HCT116 (cell line): Measurements from ENCODE around the gene GAL3ST3. TPM values are rescaled to one million over a fixed set of nuclear protein-coding genes. Genes with fewer than 3 reads are reported as not detected.

Experiments used
- ATAC-seq: fragments of 200-7000 bp; cut with Tn5 transposase; 2 replicates; pipeline ENCODE4 v1.9.1; 2020; ENCODE audit warnings: mild to moderate bottlenecking, moderate library complexity
- BruUV-seq: library from RNA; stranded (reverse); fragments of 400-500 nt; replicated peaks from 2 replicates; lab custom pipeline; 2021; lab: Mats Ljungman, UMichigan
- CTCF ChIA-PET: fragments of 300-600 bp; sonication (Branson Sonifier 250); formaldehyde crosslinking; loops from one replicate; lab custom pipeline; 2021; ENCODE audit warnings: antibody characterized with exemption; lab: Charles Lee
- POLR2A ChIA-PET: fragments of 300-600, 350-600 bp; sonication (Branson Sonifier 250); formaldehyde crosslinking; loops from one replicate; lab custom pipeline; 2021; ENCODE audit warnings: antibody characterized with exemption; lab: Charles Lee
- RAD21 ChIA-PET, 2 experiments: fragments of 300-600 bp; sonication (Branson Sonifier 250); formaldehyde crosslinking; loops; one replicate each; lab custom pipeline; 2023; ENCODE audit warnings: low total read pairs in 2 of 2; ENCODE audit not compliant: uncharacterized antibody in 2 of 2, unreplicated experiment in 2 of 2, low non-redundant PET in 1 of 2; lab: Charles Lee
- DNase-seq: peaks from one replicate; pipeline ENCODE4 v3.0.0-alpha.2; 2010; ENCODE audit warnings: low read depth, low spot score
- H2AFZ ChIP-seq: fragments of 200-600 bp; shearing (Covaris generic), sonication (generic); 2 replicates; pipeline ENCODE4 v1.6.1; 2017; ENCODE audit warnings: low read depth, mixed run types, mixed read lengths, antibody characterized with exemption, low read length; ENCODE audit not compliant: poor library complexity, severe bottlenecking
- H3K27ac ChIP-seq: 2 replicates; pipeline ENCODE4 v1.5.1; 2012; ENCODE audit warnings: low read depth, low read length
- H3K27me3 ChIP-seq: fragments of 200-600 bp; sonication (generic); 2 replicates; pipeline ENCODE4 v1.6.1; 2016; ENCODE audit warnings: mixed run types, low read length, mixed read lengths; ENCODE audit not compliant: insufficient read depth
- H3K36me3 ChIP-seq, 2 experiments: fragments of 200-500 bp in 1 of 2; fragments of 200-600 bp in 1 of 2; sonication (Bioruptor generic) in 1 of 2; sonication (generic) in 1 of 2; 2 replicates each; pipeline versions ENCODE4 v1.5.1 to v1.6.1; 2014 to 2016; ENCODE audit warnings: low read length in 2 of 2, inconsistent platforms in 1 of 2, mixed read lengths in 1 of 2, mixed run types in 1 of 2; ENCODE audit not compliant: insufficient read depth in 2 of 2, control insufficient read depth in 1 of 2
- H3K4me1 ChIP-seq, 2 experiments: fragments of 200-600 bp in 1 of 2; sonication (generic) in 1 of 2; 2 replicates each; pipeline versions ENCODE4 v1.5.1 to v1.6.1; 2012 to 2017; ENCODE audit warnings: low read length in 2 of 2, inconsistent platforms in 1 of 2, mild to moderate bottlenecking in 1 of 2, mixed read lengths in 1 of 2, mixed run types in 1 of 2, moderate library complexity in 1 of 2; ENCODE audit not compliant: insufficient read depth in 2 of 2, control insufficient read depth in 1 of 2
- H3K4me2 ChIP-seq: fragments of 200-600 bp; sonication (generic); 2 replicates; pipeline ENCODE4 v1.6.1; 2017; ENCODE audit warnings: mixed run types, low read length, mixed read lengths
- H3K4me3 ChIP-seq, 2 experiments: fragments of 200-600 bp in 1 of 2; sonication (generic) in 1 of 2; replicated peaks in 1 of 2; 2 replicates each; pipeline ENCODE4 v1.5.1; 2011 to 2016; ENCODE audit warnings: low read length in 2 of 2, control low read depth in 1 of 2, low read depth in 1 of 2, mild to moderate bottlenecking in 1 of 2, mixed read lengths in 1 of 2, mixed run types in 1 of 2
- H3K79me2 ChIP-seq: fragments of 200-600 bp; sonication (generic); 2 replicates; pipeline ENCODE4 v1.6.1; 2017; ENCODE audit warnings: mild to moderate bottlenecking, mixed run types, low read length, moderate library complexity, mixed read lengths; ENCODE audit not compliant: insufficient read depth
- H3K9ac ChIP-seq: fragments of 200-600 bp; sonication (generic); 2 replicates; pipeline ENCODE4 v1.6.1; 2016; ENCODE audit warnings: low read length, mixed read lengths
- H3K9me2 ChIP-seq: fragments of 200-600 bp; sonication (generic), shearing (Covaris generic); 2 replicates; pipeline ENCODE4 v1.6.1; 2017; ENCODE audit warnings: mixed run types, mild to moderate bottlenecking, moderate library complexity; ENCODE audit not compliant: insufficient read depth
- H3K9me3 ChIP-seq, 2 experiments: fragments of 200-500 bp in 1 of 2; fragments of 200-600 bp in 1 of 2; sonication (Bioruptor generic) in 1 of 2; sonication (generic) in 1 of 2; 2 replicates each; pipeline ENCODE4 v1.6.1; 2014 to 2017; ENCODE audit warnings: low read length in 2 of 2, mixed read lengths in 2 of 2, inconsistent platforms in 1 of 2, low read depth in 1 of 2, mild to moderate bottlenecking in 1 of 2, mixed run types in 1 of 2, moderate library complexity in 1 of 2; ENCODE audit not compliant: control insufficient read depth in 1 of 2, insufficient read depth in 1 of 2
- H4K20me1 ChIP-seq: fragments of 200-600 bp; sonication (generic), shearing (Covaris generic); 2 replicates; pipeline ENCODE4 v1.6.1; 2017; ENCODE audit warnings: mixed run types, mild to moderate bottlenecking, moderate library complexity; ENCODE audit not compliant: insufficient read depth
- ATF3 ChIP-seq: IDR thresholded peaks from 2 replicates; pipeline ENCODE4 v1.6.1; 2012
- CEBPB ChIP-seq: IDR thresholded peaks from 2 replicates; pipeline ENCODE4 v1.6.1; 2012; ENCODE audit warnings: low read depth
- CTCF ChIP-seq, 3 experiments: fragments of 200-600 bp in 1 of 3; sonication (generic) in 1 of 3; IDR thresholded peaks in 2 of 3; conservative IDR thresholded peaks in 1 of 3; 2 replicates each; pipeline ENCODE4 v1.5.1; 2012 to 2017; ENCODE audit warnings: low read depth in 2 of 3, low read length in 2 of 3, antibody characterized with exemption in 1 of 3, borderline replicate concordance in 1 of 3, control low read depth in 1 of 3, mild to moderate bottlenecking in 1 of 3, mixed read lengths in 1 of 3, mixed run types in 1 of 3, moderate library complexity in 1 of 3; ENCODE audit not compliant: insufficient read depth in 1 of 3
- ELF1 ChIP-seq: IDR thresholded peaks from 2 replicates; pipeline ENCODE4 v1.6.1; 2012; ENCODE audit warnings: low read depth, borderline replicate concordance
- EZH2 ChIP-seq: fragments of 200-600 bp; sonication (generic); IDR thresholded peaks from 2 replicates; pipeline ENCODE4 v1.6.1; 2017; ENCODE audit warnings: antibody characterized with exemption, mixed run types
- FOSL1 ChIP-seq: IDR thresholded peaks from 2 replicates; pipeline ENCODE4 v1.6.1; 2012; ENCODE audit warnings: low read depth
- POLR2A ChIP-seq: IDR thresholded peaks from 2 replicates; pipeline ENCODE4 v1.7.0; 2011; ENCODE audit warnings: borderline replicate concordance; ENCODE audit not compliant: insufficient read depth, insufficient read length; ENCODE audit errors: extremely low read depth
- RAD21 ChIP-seq: IDR thresholded peaks from 2 replicates; pipeline ENCODE4 v1.6.1; 2012; ENCODE audit warnings: low read depth, mild to moderate bottlenecking
- SP1 ChIP-seq: IDR thresholded peaks from 2 replicates; pipeline ENCODE4 v1.6.1; 2012; ENCODE audit warnings: low read depth
- SRF ChIP-seq: IDR thresholded peaks from 2 replicates; pipeline ENCODE4 v1.6.1; 2012; ENCODE audit warnings: low read depth
- TCF7L2 ChIP-seq: IDR thresholded peaks from 2 replicates; pipeline ENCODE4 v1.7.0; 2011; ENCODE audit warnings: borderline replicate concordance, inconsistent platforms; ENCODE audit not compliant: insufficient read depth, insufficient read length; ENCODE audit errors: extremely low read depth
- YY1 ChIP-seq: IDR thresholded peaks from 2 replicates; pipeline ENCODE4 v1.6.1; 2011; ENCODE audit warnings: low read length, low read depth, moderate library complexity, mild to moderate bottlenecking; ENCODE audit not compliant: insufficient replicate concordance; ENCODE audit errors: extremely low read depth
- ZBTB33 ChIP-seq: IDR thresholded peaks from 2 replicates; pipeline ENCODE4 v1.6.1; 2011; ENCODE audit warnings: mild to moderate bottlenecking, low read length, moderate library complexity; ENCODE audit not compliant: insufficient replicate concordance; ENCODE audit errors: extremely low read depth
- intact Hi-C: fragments of 100-400 bp; cut with micrococcal nuclease; formaldehyde crosslinking; loops from 2 replicates; pipeline ENCODE4 v1.10.0; 2022
- total RNA-seq: library from RNA; stranded (reverse); gene quantifications from one replicate; pipeline ENCODE4 v1.2.1, GENCODE V29; 2021; ENCODE audit not compliant: unreplicated experiment

GAL3ST3 gene
- total RNA-seq, 1 experiment from 2014 or later: not detected

- CTCF ChIA-PET: no interaction called here
- no TSS peak for BruUV-seq
- POLR2A ChIA-PET: no interaction called here
Observed at GRCh38 chr11:66032957-66033735, 15.8 kb downstream of the GAL3ST3 start.

More at GRCh38 chr11:66032957-66033735, 15.8 kb downstream of the GAL3ST3 start:
- H3K4me2 ChIP-seq: no peak overlapping the region
- no peak overlapping the region for H3K4me3 ChIP-seq
- no peak overlapping the region for H3K27ac ChIP-seq
- no peaks in the 10 kb centered on the region for H4K20me1 ChIP-seq
- no peaks in the 10 kb centered on the region for H3K9me2 ChIP-seq
- no peaks in the 10 kb centered on the region for H3K79me2 ChIP-seq
- no peak overlapping the region for H3K9ac ChIP-seq
- no peak overlapping the region for H2AFZ ChIP-seq
- RAD21 ChIA-PET: no interaction called here
- H3K4me1 ChIP-seq: peaks cover 0 to 5% of the 10 kb centered on the region in 2 experiments; a peak in 2 of 4 replicates
- ATAC-seq (no peak), DNase-seq (no peak)
- no peaks in the 10 kb centered on the region for H3K27me3 ChIP-seq
- H3K36me3 ChIP-seq: no peaks in the 10 kb centered on the region
- intact Hi-C loops: no loop called here
- no peaks in the 10 kb centered on the region for H3K9me3 ChIP-seq
- TF ChIP-seq CTCF (IDR thresholded peaks at IDR 0.05 in 2 of 3, conservative IDR thresholded peaks at IDR 0.05 in 1 of 3; ENCODE audit: borderline replicate concordance in 1 of 3, insufficient read depth in 1 of 3, low read depth in 2 of 3, low read length in 2 of 3) (no peak), SRF (no peak), POLR2A (no peak), ELF1 (no peak), RAD21 (no peak), CEBPB (no peak), SP1 (no peak), FOSL1 (no peak), TCF7L2 (no peak), YY1 (no peak), ATF3 (no peak), ZBTB33 (no peak), EZH2 (no peak)
